MM.1S (cell line): ENCODE measurements around the gene EVA1B.

Experiments used
- DNase-seq: peaks from one replicate; pipeline ENCODE4 v3.0.0-alpha.2; 2015
- H2AFZ ChIP-seq: fragments of 300-600 bp; sonication (generic); 2 replicates; pipeline ENCODE4 v1.6.0; 2016; ENCODE audit warnings: antibody characterized with exemption, low read length
- H3F3A ChIP-seq: fragments of 300-600 bp; sonication (generic); 2 replicates; pipeline ENCODE4 v1.6.1; 2016; ENCODE audit warnings: mild to moderate bottlenecking, antibody characterized with exemption, low read length, moderate library complexity, mixed read lengths; ENCODE audit not compliant: insufficient read depth
- H3K27ac ChIP-seq: fragments of 300-600 bp; sonication (generic); 2 replicates; pipeline ENCODE4 v1.5.1; 2016; ENCODE audit warnings: mild to moderate bottlenecking, low read length
- H3K27me3 ChIP-seq: fragments of 300-600 bp; sonication (generic); replicated peaks from 2 replicates; pipeline ENCODE4 v1.6.0; 2016; ENCODE audit warnings: low read length; ENCODE audit not compliant: insufficient read depth
- H3K36me3 ChIP-seq: fragments of 300-600 bp; sonication (generic); replicated peaks from 2 replicates; pipeline ENCODE4 v1.6.1; 2016; ENCODE audit warnings: mild to moderate bottlenecking, low read length, mixed read lengths; ENCODE audit not compliant: insufficient read depth
- H3K4me1 ChIP-seq: fragments of 300-600 bp; sonication (generic); 2 replicates; pipeline ENCODE4 v1.6.1; 2016; ENCODE audit warnings: low read length, mixed read lengths
- H3K4me2 ChIP-seq: fragments of 300-600 bp; sonication (generic); 2 replicates; pipeline ENCODE4 v1.6.0; 2016; ENCODE audit warnings: low read depth, low read length
- H3K4me3 ChIP-seq: fragments of 300-600 bp; sonication (generic); 2 replicates; pipeline ENCODE4 v1.5.1; 2016; ENCODE audit warnings: low read length, mixed read lengths
- H3K79me2 ChIP-seq: fragments of 300-600 bp; sonication (generic); 2 replicates; pipeline ENCODE4 v1.6.1; 2016; ENCODE audit warnings: mixed run types, low read length, mixed read lengths
- H3K9ac ChIP-seq: fragments of 300-600 bp; sonication (generic); 2 replicates; pipeline ENCODE4 v1.6.1; 2016; ENCODE audit warnings: low read length, mixed read lengths
- H3K9me2 ChIP-seq: fragments of 300-600 bp; sonication (generic); replicated peaks from 2 replicates; pipeline ENCODE4 v1.6.1; 2016; ENCODE audit warnings: mild to moderate bottlenecking, low read length, mixed read lengths; ENCODE audit not compliant: insufficient read depth
- H3K9me3 ChIP-seq: fragments of 300-600 bp; sonication (generic); replicated peaks from 2 replicates; pipeline ENCODE4 v1.6.1; 2016; ENCODE audit warnings: mild to moderate bottlenecking, low read length, mixed read lengths; ENCODE audit not compliant: insufficient read depth
- H4K20me1 ChIP-seq: fragments of 300-600 bp; sonication (generic); 2 replicates; pipeline ENCODE4 v1.6.1; 2016; ENCODE audit warnings: mild to moderate bottlenecking, low read length, moderate library complexity, mixed read lengths; ENCODE audit not compliant: insufficient read depth
- EZH2 ChIP-seq: fragments of 300-600 bp; sonication (generic); optimal IDR thresholded peaks from 2 replicates; pipeline ENCODE3; 2017; ENCODE audit warnings: low read depth, mild to moderate bottlenecking, antibody characterized with exemption, low read length, mixed read lengths
- EZH2phosphoT487 ChIP-seq: fragments of 300-600 bp; sonication (generic); IDR thresholded peaks from 2 replicates; pipeline ENCODE4 v1.6.1; 2018; ENCODE audit warnings: antibody characterized with exemption, low read length
- TF ChIP-seq, protein P1 (sequence below): fragments of 300-600 bp; sonication (generic); IDR thresholded peaks from 2 replicates; pipeline ENCODE4 v1.5.1; 2016; ENCODE audit warnings: antibody characterized with exemption, low read length, mixed read lengths

Gene EVA1B

GRCh38 chr1:36367798-36368197, 44.4 kb upstream of the EVA1B start:
- Histone ChIP-seq H2AFZ (no peak overlapping the region), H3K4me2 (no peak overlapping the region), H3K27me3 (no peaks in the 10 kb centered on the region), H3K27ac (no peak overlapping the region), H4K20me1 (no peaks in the 10 kb centered on the region), H3K9me3 (no peaks in the 10 kb centered on the region), H3K79me2 (peaks cover 52% of the 10 kb centered on the region), H3K9ac (no peak overlapping the region), H3K36me3 (no peaks in the 10 kb centered on the region; the same call in 1 of the 2 replicates), H3K9me2 (no peaks in the 10 kb centered on the region), H3F3A (no peaks in the 10 kb centered on the region; the same call in 1 of the 2 replicates), H3K4me3 (no peak overlapping the region), H3K4me1 (peaks cover 11% of the 10 kb centered on the region)
- TF ChIP-seq, protein P1, sequence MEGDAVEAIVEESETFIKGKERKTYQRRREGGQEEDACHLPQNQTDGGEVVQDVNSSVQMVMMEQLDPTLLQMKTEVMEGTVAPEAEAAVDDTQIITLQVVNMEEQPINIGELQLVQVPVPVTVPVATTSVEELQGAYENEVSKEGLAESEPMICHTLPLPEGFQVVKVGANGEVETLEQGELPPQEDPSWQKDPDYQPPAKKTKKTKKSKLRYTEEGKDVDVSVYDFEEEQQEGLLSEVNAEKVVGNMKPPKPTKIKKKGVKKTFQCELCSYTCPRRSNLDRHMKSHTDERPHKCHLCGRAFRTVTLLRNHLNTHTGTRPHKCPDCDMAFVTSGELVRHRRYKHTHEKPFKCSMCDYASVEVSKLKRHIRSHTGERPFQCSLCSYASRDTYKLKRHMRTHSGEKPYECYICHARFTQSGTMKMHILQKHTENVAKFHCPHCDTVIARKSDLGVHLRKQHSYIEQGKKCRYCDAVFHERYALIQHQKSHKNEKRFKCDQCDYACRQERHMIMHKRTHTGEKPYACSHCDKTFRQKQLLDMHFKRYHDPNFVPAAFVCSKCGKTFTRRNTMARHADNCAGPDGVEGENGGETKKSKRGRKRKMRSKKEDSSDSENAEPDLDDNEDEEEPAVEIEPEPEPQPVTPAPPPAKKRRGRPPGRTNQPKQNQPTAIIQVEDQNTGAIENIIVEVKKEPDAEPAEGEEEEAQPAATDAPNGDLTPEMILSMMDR: no peak
- TF ChIP-seq EZH2 (no peak), EZH2phosphoT487 (no peak)
- no peak for DNase-seq

DNA sequence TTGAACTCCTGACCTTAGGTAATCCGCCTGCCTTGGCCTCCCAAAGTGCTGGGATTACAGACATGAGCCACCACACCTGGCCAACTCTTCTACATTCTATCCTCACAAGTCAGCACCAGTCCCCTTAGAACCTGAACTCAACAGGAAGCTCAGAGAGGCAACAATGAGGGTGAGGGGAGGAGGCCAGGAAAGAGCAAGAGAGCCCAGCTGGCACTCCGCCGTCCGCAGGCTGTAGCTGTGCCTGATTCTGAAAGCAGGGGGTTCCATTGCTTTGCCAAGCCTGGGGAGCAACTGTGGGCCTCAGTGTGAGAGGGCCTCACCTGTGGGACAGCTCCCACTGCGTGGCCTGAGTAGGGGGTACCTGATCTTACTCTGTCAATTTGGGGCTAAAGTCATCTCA, 43.6 kb upstream of the EVA1B start:
- no peaks in the 10 kb centered on the region; the same call in 1 of the 2 replicates for H3K36me3 ChIP-seq

GRCh38 chr1:36366091-36366661, 42.7 kb upstream of the EVA1B start:
- H3K4me2 ChIP-seq: no peak overlapping the region
- no peak overlapping the region for H3K4me3 ChIP-seq
- H3K79me2 ChIP-seq: peaks cover 51% of the 10 kb centered on the region

More for the DNA sequence above, 43.6 kb upstream of the EVA1B start:
- Histone ChIP-seq H3K9me2 (no peaks in the 10 kb centered on the region), H3K9ac (no peak overlapping the region), H3K27ac (no peak overlapping the region), H3K4me3 (no peak overlapping the region), H2AFZ (no peak overlapping the region), H3K4me2 (no peak overlapping the region), H3K4me1 (peaks cover 7% of the 10 kb centered on the region; the same call in 1 of the 2 replicates), H3F3A (no peaks in the 10 kb centered on the region; the same call in 1 of the 2 replicates), H3K27me3 (no peaks in the 10 kb centered on the region), H3K79me2 (peaks cover 49% of the 10 kb centered on the region), H4K20me1 (no peaks in the 10 kb centered on the region), H3K9me3 (no peaks in the 10 kb centered on the region)
- TF ChIP-seq, protein P1: no peak
- no peak for TF ChIP-seq EZH2
- no peak for DNase-seq

More at GRCh38 chr1:36366091-36366661, 42.7 kb upstream of the EVA1B start:
- Histone ChIP-seq H3K9me3 (no peaks in the 10 kb centered on the region), H3K4me1 (peaks cover 7% of the 10 kb centered on the region; the same call in 1 of the 2 replicates), H3K27me3 (no peaks in the 10 kb centered on the region), H3F3A (no peaks in the 10 kb centered on the region; the same call in 1 of the 2 replicates), H3K9me2 (no peaks in the 10 kb centered on the region), H3K9ac (no peak overlapping the region), H4K20me1 (no peaks in the 10 kb centered on the region), H3K36me3 (no peaks in the 10 kb centered on the region; the same call in 1 of the 2 replicates), H2AFZ (no peak overlapping the region), H3K27ac (no peak overlapping the region)
- TF ChIP-seq, protein P1: no peak
- TF ChIP-seq EZH2phosphoT487 (no peak), EZH2 (no peak)
- no peak for DNase-seq
